Activated T-cell treated with anti-CD3 and anti-CD28 coated beads, Interleukin-2, amount 50 U/mL, for 24 hours (primary cell): ENCODE results near the gene RNF217.

Source experiments
- DNase-seq: peaks from one replicate; pipeline ENCODE4 v3.0.0-alpha.2; 2020
- H3K27ac Mint-ChIP-seq: 2 replicates; pipeline ENCODE4 v1.8.0; 2020; ENCODE audit warnings: mild to moderate bottlenecking, mixed read lengths
- H3K27me3 Mint-ChIP-seq: 2 replicates; pipeline ENCODE4 v1.8.0; 2020; ENCODE audit warnings: mixed read lengths
- H3K36me3 Mint-ChIP-seq: 2 replicates; pipeline ENCODE4 v1.8.0; 2020; ENCODE audit warnings: low read depth, mixed read lengths
- H3K4me1 Mint-ChIP-seq: 2 replicates; pipeline ENCODE4 v1.8.0; 2020; ENCODE audit warnings: low read depth, mixed read lengths
- H3K4me3 Mint-ChIP-seq: 2 replicates; pipeline ENCODE4 v1.8.0; 2020; ENCODE audit warnings: mild to moderate bottlenecking, moderate library complexity, mixed read lengths
- H3K9me3 Mint-ChIP-seq: 2 replicates; pipeline ENCODE4 v1.8.0; 2020; ENCODE audit warnings: mixed read lengths

The RNF217 gene

DNA sequence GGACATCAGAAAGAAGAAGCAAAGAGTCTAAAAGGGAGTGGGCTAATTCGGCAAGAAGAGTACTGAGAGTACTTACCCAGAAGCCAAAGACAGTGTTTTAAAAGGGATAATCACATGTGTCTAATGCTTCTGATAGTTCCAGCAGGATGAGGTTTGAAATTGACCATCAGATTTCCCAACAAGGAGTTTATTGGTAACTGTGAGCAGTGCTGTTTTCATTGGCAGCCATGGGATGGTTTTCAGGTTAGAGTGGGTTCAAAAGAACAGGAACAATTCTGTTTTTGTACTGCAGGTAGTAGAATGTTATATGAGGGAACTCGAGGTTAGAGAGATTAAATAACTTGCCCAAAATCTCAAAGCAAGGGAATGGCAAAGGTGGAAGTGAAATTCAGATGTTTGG lies 8.5 kb downstream of the RNF217 start:
- Mint-ChIP-seq H3K27me3 (peaks cover 7% of the 10 kb centered on the region), H3K9me3 (no peaks in the 10 kb centered on the region), H3K36me3 (no peaks in the 10 kb centered on the region), H3K4me3 (no peak overlapping the region), H3K27ac (no peak overlapping the region), H3K4me1 (no peaks in the 10 kb centered on the region)
- no peak for DNase-seq

DNA sequence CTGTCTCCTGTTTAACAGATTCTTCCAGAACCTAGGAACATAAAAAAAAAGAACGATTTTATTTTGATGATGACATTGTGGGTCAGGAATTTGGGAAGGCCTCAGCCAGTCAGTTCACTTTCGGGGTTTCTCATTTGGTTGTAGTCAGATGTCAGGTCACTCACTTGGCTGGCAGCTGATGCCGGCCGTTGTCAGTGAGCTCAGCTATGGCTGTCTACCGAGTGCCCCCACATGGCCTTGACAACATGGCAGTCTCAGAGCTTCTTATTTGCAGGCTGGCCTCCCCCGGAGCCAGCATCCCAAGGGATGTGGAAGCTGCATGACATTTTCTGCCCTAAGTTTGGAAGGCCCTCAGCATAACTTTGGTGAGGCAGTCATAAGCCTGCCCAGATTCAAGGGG lies 11.5 kb downstream of the RNF217 start:
- Mint-ChIP-seq H3K4me3 (no peak overlapping the region), H3K27me3 (peaks cover 11% of the 10 kb centered on the region), H3K9me3 (no peaks in the 10 kb centered on the region), H3K27ac (no peak overlapping the region), H3K36me3 (no peaks in the 10 kb centered on the region), H3K4me1 (no peaks in the 10 kb centered on the region)
- DNase-seq, result no peak

- no peak for DNase-seq
- no peak overlapping the region for H3K4me3 Mint-ChIP-seq
- H3K27me3 Mint-ChIP-seq, result peaks cover 19% of the 10 kb centered on the region
- H3K27ac Mint-ChIP-seq, result no peak overlapping the region
- H3K9me3 Mint-ChIP-seq, result no peaks in the 10 kb centered on the region
- no peaks in the 10 kb centered on the region for H3K36me3 Mint-ChIP-seq
- H3K4me1 Mint-ChIP-seq, result no peaks in the 10 kb centered on the region
Observed at GRCh38 chr6:124974771-124975377, 12.6 kb downstream of the RNF217 start.

GRCh38 chr6:124977067-124977908 lies 15.1 kb downstream of the RNF217 start:
- Mint-ChIP-seq H3K4me1 (no peaks in the 10 kb centered on the region), H3K9me3 (no peaks in the 10 kb centered on the region), H3K4me3 (no peak overlapping the region), H3K27ac (no peak overlapping the region), H3K27me3 (peaks cover 16% of the 10 kb centered on the region), H3K36me3 (no peaks in the 10 kb centered on the region)
- DNase-seq, result no peak

GRCh38 chr6:124978451-124979293 lies 16.4 kb downstream of the RNF217 start:
- Mint-ChIP-seq H3K27me3 (peaks cover 16% of the 10 kb centered on the region), H3K27ac (no peak overlapping the region), H3K9me3 (no peaks in the 10 kb centered on the region), H3K4me1 (no peaks in the 10 kb centered on the region), H3K36me3 (no peaks in the 10 kb centered on the region), H3K4me3 (no peak overlapping the region)
- no peak for DNase-seq

- Mint-ChIP-seq H3K27ac (no peak overlapping the region), H3K9me3 (no peaks in the 10 kb centered on the region), H3K27me3 (peaks cover 16% of the 10 kb centered on the region), H3K4me1 (no peaks in the 10 kb centered on the region), H3K4me3 (no peak overlapping the region), H3K36me3 (no peaks in the 10 kb centered on the region)
- DNase-seq, result no peak
Observed at GRCh38 chr6:124979294-124979678, 17.0 kb downstream of the RNF217 start.

DNA sequence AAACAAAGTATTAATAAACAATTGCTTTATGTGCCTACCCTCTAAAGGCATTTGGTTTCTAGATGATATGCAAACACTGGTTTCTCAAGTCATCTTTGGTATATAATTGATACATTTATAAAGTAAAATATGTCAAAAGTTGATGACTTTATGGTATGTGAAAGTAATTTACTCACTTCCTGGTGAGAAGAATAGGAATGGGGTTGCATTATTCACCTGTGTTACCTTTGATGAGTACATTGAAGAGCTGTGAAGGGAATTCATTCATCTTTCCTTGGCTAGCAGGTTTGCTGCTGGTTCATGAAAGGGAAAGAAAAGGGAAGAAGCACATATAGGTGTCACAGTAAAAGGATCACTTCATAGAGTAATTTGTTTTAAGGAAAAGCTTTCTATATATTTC lies 20.4 kb downstream of the RNF217 start:
- Mint-ChIP-seq H3K27ac (no peak overlapping the region), H3K27me3 (peaks cover 16% of the 10 kb centered on the region), H3K9me3 (no peaks in the 10 kb centered on the region), H3K4me3 (no peak overlapping the region), H3K36me3 (no peaks in the 10 kb centered on the region), H3K4me1 (peaks cover 6% of the 10 kb centered on the region)
- DNase-seq, result no peak

GRCh38 chr6:124983383-124984083 lies 21.3 kb downstream of the RNF217 start:
- Mint-ChIP-seq H3K36me3 (no peaks in the 10 kb centered on the region), H3K27ac (no peak overlapping the region)

DNA sequence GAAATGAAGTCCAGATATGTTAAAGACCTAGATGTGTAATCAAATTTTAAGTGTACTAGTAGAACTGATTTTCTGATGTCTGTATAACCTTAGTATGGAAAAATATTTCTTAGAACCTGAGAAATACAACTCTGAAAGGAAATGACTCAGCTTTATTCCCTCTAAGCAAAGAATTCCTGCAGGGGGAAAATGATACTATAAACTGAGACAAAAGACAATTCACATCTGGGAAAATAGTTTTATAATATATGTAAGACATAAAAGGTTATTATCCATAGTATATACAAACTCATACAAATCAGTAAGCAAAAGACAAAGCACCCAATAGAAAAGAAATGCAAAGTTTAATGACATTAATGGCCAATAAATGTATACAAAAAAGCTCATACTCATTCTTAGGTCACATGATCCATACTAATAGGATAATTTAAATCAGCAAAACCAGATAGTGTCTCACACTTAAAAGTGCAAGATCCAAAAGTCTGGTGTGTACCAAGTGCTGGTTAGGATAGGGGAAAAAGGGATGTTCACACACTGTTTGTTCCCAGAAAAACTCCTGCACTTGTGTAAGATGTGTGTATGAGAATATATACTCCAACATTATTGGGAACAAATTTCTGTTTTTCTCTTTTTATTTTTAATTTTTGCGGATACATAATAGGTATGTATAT lies 22.6 kb downstream of the RNF217 start:
- Mint-ChIP-seq H3K4me3 (no peak overlapping the region), H3K4me1 (peaks cover 6% of the 10 kb centered on the region), H3K27ac (no peak overlapping the region), H3K9me3 (no peaks in the 10 kb centered on the region), H3K27me3 (no peaks in the 10 kb centered on the region), H3K36me3 (no peaks in the 10 kb centered on the region)
- no peak for DNase-seq

More at GRCh38 chr6:124983383-124984083, 21.3 kb downstream of the RNF217 start:
- Mint-ChIP-seq H3K9me3 (no peaks in the 10 kb centered on the region), H3K27me3 (peaks cover 10% of the 10 kb centered on the region), H3K4me3 (no peak overlapping the region), H3K4me1 (peaks cover 6% of the 10 kb centered on the region)
- DNase-seq, result no peak

DNA sequence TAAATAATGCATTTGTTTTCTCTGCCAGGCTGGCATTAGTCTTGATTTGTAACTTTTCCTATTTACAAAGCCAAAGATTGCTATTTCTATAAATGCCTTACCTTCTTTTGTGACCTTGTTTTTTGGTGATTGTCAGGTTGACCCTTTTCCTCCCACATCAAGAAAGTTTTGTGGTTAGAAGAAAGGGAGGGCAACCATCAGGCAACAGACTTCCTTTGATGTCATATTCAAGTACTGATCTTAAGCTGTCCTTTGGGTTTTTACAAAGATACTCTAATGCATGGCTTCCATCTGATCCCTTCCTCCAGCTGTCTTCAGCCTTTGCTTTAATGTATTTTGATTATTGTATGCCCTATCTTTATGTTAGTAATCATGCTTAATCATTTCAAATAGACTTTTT lies 23.9 kb downstream of the RNF217 start:
- no peaks in the 10 kb centered on the region for H3K27me3 Mint-ChIP-seq
- H3K36me3 Mint-ChIP-seq, result no peaks in the 10 kb centered on the region
- H3K27ac Mint-ChIP-seq, result no peak overlapping the region
- H3K4me3 Mint-ChIP-seq, result no peak overlapping the region
- peaks cover 6% of the 10 kb centered on the region for H3K4me1 Mint-ChIP-seq
- no peaks in the 10 kb centered on the region for H3K9me3 Mint-ChIP-seq
- no peak for DNase-seq

DNA sequence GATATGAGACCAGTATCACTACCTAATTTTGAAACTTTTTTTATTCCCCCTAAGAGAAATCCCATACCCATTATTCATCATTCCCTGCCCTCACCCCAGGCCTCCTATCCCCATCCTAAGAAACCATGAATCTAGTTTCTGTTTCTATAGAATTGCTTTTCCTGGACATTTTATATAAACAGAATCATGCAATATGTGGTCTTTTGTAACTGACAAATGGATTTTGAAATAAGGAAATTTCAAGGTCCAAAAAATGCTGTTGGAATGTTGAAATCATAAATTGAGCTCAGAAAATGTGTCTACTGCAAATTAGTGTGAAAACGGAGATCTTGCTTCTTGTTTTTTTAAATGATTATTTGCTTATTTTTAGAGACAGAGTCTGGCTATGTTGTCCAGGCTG lies 25.1 kb downstream of the RNF217 start:
- Mint-ChIP-seq H3K36me3 (no peaks in the 10 kb centered on the region), H3K9me3 (no peaks in the 10 kb centered on the region), H3K4me3 (no peak overlapping the region), H3K27me3 (no peaks in the 10 kb centered on the region), H3K27ac (no peak overlapping the region), H3K4me1 (peaks cover 6% of the 10 kb centered on the region)
- DNase-seq, result no peak

- Mint-ChIP-seq H3K9me3 (no peaks in the 10 kb centered on the region), H3K27ac (no peak overlapping the region), H3K4me1 (peaks cover 6% of the 10 kb centered on the region), H3K36me3 (no peaks in the 10 kb centered on the region), H3K4me3 (no peak overlapping the region), H3K27me3 (no peaks in the 10 kb centered on the region)
- no peak for DNase-seq
Observed at GRCh38 chr6:124987999-124988591, 25.9 kb downstream of the RNF217 start.

- Mint-ChIP-seq H3K36me3 (no peaks in the 10 kb centered on the region), H3K4me1 (peaks cover 6% of the 10 kb centered on the region), H3K27me3 (no peaks in the 10 kb centered on the region), H3K27ac (no peak overlapping the region), H3K4me3 (no peak overlapping the region), H3K9me3 (no peaks in the 10 kb centered on the region)
- no peak for DNase-seq
Observed at GRCh38 chr6:124989136-124989983, 27.1 kb downstream of the RNF217 start.
